HS-27A (cell line): ENCODE results near the gene SPATA24.
"Not testable (repeated sequence)": the region's sequence is repeated elsewhere in the genome, so short reads cannot be mapped to it uniquely, and the experiment has no call there.

Source experiments
- DNase-seq: peaks from one replicate; pipeline ENCODE4 v3.0.0-alpha.2; 2012; ENCODE audit warnings: low read depth, missing footprints

The SPATA24 gene

DNA sequence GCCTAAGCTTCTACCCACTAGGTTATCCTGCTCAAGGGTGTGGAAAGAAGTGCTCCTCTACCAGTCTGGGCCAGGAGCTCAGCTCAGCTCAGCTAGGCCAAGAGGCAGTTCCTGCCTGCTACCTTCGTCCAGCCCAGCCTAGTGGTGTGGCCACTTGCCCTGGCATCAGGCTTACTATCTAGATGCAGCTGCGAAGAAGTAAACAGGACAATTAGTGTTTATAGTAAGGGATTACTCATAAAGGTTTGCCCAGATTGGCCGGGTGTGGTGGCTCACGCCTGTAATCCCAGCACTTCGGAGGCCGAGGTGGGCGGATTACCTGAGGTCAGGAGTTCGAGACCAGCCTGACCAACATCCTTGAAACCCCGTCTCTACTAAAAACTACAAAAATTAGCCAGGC, 12.8 kb upstream of the SPATA24 start:
- no peak for DNase-seq

- no peak for DNase-seq
These were observed 12.0 kb upstream of the SPATA24 start for GRCh38 chr5:139415869-139416268.

DNA sequence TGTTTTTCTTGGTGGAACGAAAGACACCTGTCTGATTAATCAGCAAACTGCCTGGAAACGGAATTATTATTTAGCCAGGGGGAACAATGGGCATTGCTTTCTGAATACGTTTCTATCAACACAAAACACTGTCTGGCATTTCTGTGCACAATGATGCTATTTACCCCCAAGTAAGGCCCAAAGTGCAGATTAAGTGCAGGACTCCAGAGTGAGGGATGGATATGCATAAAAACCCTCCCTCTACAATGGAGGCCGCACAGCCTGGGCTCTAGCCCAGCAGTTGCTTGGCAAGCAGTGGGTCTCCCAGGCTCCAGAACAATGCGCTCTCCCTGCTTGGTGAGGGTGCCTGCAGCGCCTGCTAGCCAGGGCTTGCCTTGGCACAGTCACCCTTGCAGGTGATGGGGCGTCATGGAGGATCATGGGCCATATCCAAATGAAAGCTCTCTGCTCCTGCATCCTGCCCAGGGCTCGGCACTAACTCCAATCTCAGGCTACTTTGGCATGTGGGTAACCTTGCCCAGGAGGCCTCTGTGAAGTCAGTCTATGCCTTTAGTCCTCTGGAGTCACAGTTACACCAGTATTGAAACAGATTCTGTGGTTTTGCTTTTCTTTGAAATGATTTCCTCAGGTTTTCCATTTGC, 11.5 kb upstream of the SPATA24 start:
- no peak for DNase-seq

GRCh38 chr5:139414581-139415130, 10.8 kb upstream of the SPATA24 start:
- DNase-seq: no peak

GRCh38 chr5:139413963-139414362, 10.1 kb upstream of the SPATA24 start:
- no peak for DNase-seq

- no peak for DNase-seq
These were observed 9.3 kb upstream of the SPATA24 start for GRCh38 chr5:139413153-139413552.

DNA sequence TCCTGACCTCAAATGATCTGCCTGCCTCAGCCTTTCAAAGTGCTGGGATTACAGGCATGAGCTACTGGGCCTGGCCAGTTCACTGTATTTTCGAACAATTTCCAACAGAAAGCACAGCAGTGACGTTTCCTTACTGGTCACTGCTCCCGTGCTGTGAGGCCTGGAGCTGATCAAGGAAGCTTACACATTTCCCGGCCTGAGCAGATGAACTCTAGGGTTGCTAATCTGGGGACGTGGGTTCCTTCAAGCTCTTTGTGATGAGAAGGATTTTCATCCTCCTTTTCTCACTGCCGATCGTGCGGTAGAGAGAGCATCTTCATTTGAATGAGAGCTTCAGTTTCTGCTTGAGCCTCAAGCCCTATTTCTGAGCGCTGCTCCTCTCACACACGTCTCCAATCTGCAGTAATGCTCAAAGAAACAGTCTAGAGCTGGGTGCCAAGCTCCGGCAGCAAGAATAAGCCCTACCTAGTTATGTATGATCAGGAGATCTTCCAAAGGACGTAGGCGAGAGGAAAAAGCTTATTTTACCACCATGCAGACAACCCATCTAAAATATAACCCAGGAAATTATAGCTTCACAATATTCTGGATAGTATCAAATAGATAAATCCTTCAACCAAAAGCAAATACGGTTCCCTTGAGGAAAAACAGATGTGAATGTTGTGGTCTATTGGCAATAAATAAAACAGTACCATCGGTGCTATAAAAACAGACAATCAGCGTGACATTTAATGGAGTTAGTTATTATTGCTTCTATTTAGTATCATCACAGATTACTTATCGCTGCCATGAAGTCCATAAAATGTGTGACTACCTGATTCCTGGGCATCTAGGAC, 7.3 kb upstream of the SPATA24 start:
- no peak for DNase-seq

DNA sequence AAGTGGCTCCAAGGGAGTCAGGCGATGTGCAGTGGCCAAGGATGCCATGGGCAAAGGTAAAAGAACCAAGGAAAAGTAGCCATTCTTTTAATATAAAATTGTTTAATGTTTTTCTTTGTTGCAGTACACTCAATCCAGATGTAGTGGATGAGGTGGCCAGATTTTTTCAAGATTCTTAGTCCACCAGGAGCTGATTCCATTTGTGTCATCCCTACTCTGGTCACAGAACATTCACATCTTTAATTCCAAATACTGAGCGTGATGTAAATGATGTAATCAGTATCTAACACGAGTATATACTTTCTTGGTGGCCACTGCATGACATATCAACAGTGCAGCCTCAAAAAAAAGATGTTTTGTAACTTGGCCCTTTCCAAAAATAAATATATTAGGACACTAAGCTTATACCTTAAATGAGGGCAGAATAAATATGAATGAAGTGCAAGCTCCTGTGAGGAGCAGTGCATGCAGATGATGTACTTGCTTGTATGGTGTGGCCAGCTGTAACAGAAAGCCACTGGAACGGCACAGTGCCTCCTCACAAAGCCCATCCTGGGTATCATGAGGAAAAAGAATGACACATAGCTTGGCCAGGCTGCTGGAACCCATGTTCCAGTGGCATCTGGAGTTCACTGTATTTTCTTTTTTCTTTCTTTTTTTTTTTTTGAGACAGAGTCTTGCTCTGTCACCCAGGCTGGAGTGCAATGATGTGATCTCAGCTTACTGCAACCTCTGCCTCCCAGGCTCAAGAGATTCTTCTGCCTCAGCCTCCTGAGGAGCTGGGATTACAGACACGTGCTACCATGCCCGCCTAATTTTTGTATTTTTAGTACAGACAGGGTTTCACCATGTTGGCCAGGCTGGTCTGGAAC, 6.5 kb upstream of the SPATA24 start:
- DNase-seq: no peak

DNA sequence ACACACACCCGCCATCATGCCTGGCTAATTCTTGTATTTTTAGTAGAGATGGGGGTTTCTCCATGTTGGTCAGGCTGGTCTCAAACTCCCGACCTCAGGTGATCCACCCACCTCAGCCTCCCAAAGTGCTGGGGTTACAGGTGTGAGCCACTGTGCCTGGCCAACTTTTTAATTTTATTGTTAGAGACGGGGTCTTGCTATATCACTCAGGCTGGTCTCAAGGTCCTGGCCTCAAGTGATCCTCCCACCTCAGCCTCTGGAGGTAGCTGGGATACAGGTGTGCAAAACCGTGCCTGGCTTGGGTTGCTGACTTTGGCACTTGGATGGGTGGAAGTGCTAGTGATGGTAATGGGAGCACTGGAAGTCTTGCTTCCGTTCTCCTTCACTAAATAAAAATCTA, 5.2 kb upstream of the SPATA24 start:
- DNase-seq: not testable (repeated sequence)

DNA sequence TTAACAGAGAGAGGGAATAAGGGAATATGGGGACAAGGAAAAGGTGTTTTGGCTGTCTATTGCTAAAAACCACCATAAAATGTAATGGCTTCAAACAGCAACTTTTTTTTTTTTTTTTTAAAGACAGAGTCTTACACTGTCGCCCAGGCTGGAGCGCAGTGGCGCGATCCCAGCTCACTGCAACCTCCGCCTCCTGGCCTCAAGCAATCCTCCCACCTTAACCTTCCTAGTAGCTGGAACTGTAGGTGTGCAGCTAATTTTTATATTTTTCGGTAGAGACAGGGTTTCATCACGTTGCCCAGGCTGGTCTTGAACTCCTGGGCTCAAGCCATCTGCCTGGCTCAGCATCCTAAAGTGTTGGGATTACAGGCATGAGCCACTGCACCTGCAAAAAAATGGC, 4.3 kb upstream of the SPATA24 start:
- no peak for DNase-seq

DNA sequence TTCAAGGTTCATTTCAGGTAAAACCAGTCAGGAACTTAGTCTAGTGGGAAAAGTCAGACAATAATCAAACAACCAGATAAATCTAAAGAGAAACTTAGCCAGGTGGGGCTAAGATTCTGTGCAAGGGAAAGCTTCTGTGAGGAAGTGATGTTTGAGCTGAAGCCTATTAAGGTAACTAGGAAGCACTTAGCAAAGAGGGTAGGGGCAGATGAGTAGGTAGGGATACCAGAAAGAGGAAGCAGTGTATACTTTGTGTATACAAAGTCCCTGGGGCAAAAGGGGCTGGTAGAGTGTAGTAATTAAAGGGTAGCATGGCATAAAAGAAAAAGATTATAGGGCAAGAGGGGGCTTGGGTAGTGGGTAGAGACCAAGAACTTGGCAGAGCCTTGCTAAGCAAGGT, 3.6 kb upstream of the SPATA24 start:
- no peak for DNase-seq

- no peak for DNase-seq
These were observed 3.1 kb upstream of the SPATA24 start for GRCh38 chr5:139406963-139407362.

DNA sequence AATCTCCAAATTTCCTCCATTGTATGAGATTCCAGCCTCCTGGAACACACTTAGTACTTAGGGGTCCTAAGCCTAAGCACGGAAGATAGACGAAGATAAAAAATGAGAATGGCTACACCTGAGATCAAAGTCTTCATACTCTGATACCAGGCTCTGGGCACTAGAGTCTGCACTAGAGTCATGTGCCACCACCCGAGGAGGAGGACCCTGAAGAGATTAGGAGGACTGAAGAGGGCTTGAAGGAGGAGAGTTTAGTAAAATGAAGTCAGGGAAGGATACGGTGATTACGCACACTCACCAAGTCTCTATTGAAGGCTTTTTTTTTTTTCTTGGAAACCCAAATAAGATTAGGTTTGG, 573 bp upstream of the SPATA24 start:
- no peak for DNase-seq

DNA sequence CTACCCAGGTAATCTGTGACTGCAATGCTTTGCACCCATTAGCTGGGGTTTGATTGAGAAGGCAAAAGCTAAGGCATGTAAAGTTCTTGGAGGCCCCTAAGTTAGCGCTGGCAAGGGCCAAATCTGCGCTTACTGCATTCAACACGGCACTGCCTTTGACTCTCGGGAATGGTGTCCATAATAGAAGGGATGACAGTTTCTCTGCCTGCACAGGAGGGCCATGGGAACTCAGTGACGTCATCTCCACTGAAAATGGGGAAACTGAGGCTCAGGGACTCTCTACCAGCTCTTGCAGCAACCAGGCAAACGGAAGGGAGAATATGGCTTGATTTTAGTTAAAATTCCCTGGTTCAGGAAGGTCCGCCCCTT, 487 bp downstream of the SPATA24 start:
- DNase-seq: no peak

- DNase-seq: no peak
These were observed 1.2 kb downstream of the SPATA24 start for GRCh38 chr5:139402561-139403158.

- DNase-seq: no peak
These were observed 2.3 kb downstream of the SPATA24 start for GRCh38 chr5:139401546-139401945.

GRCh38 chr5:139399501-139400121, 4.3 kb downstream of the SPATA24 start:
- no peak for DNase-seq

DNA sequence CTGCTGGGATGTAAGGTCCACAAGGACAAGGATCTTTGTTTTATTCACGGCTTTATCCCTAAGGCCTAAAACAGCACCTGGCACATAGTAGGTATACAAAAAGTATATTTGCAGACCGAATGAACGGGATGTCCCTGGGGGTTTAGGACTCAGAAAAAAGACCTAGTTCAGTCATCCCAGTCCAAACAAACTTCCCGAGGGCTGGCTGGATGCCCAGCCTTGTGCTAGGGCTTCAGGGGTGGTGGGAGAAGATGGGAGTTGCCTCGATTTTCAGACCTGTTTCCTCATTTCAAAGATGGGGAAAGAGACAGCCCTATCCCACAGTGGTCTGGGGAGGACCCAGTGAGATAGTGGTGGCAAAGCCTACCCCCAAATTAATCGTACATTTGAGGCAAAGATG, 6.0 kb downstream of the SPATA24 start:
- DNase-seq: no peak

DNA sequence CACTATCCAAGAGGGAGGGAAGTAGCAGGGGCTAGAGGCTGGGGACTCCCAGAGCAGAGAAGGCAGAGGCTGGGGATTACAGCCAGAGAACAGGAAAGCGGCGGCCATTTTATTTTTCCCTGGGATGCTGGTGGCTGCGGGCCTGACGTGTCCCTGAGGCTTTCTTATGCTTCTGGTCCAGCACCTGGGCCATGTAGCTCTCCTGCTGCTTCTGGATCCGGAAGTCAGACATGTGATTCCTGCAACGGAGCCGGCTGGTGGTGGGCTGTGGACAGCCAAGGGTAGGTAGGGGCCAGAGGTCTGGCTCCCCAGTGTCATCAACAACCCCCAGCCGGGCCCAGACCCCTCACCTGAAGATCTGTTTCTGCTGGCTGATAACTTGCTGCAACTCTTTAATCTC, 7.2 kb downstream of the SPATA24 start:
- DNase-seq: no peak

GRCh38 chr5:139395844-139396640, 7.8 kb downstream of the SPATA24 start:
- no peak for DNase-seq
